AML-193 (cell line): ENCODE results near the gene CES4A.

Experiments used
- DNase-seq, 2 experiments: peaks; one replicate each; lab custom pipeline; 2025; lab: John Stamatoyannopoulos, UW

The CES4A gene

GRCh38 chr16:67053767-67054334 lies 65.5 kb downstream of the CES4A start:
- no peak for DNase-seq

GRCh38 chr16:67054901-67055300 lies 66.5 kb downstream of the CES4A start:
- no peak for DNase-seq

GRCh38 chr16:67055712-67056487 lies 67.5 kb downstream of the CES4A start:
- DNase-seq: no peak
